Hematopoietic multipotent progenitor cell treated with erythropoietin and hydrocortisone succinate and interleukin-3 and kit ligand, for 8 days (in vitro differentiated cells): Measurements from ENCODE around the gene DHX38.
"Not testable (repeated sequence)": the region's sequence is repeated elsewhere in the genome, so short reads cannot be mapped to it uniquely, and the experiment has no call there.

Experiments used
- DNase-seq: peaks from one replicate; pipeline ENCODE4 v3.0.0-alpha.2; 2015

The DHX38 gene

DNA sequence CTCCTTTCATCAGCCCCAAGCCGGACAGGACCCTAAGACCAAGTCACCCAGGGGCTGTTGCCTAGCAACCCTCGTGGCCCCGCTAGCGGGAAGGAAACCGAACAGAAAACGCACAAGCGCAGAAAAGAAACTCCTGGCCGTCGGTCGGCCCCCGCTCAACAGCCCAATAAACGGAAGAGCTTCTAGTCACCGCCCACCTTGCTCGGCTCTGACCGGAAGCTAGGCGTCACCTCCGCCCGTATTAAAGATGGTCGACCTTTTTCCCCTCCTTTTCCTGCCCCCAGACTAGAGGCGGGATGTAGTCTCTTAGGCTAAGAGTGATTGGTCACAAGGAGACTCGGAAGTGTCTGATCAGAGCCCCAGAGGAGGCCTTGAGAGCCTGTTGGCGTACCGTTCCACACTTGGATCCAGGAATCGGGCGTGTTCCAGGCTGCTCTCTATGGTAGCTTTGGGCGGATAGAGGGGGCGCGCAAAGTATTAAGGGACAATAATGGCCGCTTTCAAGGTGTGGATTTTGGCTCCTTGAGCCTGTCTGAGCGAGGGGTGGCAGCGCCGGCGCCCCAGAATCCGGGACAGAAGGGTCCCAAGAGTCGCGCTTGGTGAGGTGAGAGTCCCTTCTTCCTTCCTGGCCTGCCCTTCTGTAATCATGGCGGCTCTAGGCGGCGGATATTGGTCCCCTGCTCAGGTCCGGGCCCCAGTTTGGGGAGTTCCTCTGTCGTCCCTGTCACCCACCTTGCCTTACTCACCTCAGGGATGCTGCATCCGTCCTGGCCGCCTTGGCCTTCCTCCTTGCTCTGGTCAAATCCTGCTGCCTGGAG lies at the start of gene DHX38, which contains the start of gene TXNL4B:
TSS of gene DHX38 (plus strand) at position 400 of the 818 bp plus-strand sequence. CDS start 2,311 bp downstream, outside the sequence.
TSS of gene TXNL4B (minus strand) at position 173 of the 818 bp plus-strand sequence. CDS start 2,871 bp downstream, outside the sequence.
- DNase-seq, result peak; percentile 99

DNA sequence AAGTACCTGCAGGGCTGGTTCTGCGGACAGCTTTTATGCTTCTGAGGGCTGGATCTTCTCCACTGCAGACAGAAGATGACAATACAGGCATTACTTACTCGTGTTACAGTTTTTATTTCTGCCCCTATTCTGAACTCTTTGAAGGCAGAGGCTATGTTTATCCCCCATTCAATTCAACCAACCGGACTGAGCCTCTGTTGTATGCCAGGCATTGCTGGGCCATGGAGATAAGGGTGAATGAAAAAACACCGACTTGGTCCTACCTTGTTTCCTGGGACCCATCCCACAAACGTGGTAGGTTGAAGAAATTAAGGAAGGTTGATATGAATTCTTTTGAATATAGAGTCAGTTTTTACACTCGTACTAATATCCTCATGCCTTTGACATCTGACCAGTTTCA lies 49.4 kb upstream of the DHX38 start:
- peak; percentile 76 for DNase-seq

DNA sequence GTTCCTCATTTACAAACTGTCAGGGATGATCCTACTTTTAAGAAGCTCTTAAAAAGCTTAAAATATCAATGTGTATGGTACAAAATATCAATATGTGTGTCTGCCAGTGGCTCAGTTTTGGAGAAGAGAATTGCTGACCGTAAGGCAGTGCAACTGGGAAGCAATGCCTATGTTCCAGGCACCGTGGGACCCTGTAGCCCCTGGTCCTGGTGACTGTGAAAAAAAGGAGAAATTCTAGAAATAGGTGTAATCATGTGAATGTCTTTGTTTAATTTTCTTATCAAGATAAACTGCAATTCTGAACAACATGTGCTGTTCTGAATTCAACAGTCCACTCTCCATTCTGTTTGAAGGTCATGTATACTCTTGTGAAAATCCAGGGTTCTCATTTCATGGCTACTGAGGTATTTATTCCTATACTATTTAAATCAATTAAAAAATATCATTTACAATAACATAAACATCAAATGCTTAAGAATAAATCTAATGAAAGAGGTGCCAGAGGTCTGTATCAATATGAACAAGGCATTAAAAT lies 48.8 kb upstream of the DHX38 start:
- no peak for DNase-seq

DNA sequence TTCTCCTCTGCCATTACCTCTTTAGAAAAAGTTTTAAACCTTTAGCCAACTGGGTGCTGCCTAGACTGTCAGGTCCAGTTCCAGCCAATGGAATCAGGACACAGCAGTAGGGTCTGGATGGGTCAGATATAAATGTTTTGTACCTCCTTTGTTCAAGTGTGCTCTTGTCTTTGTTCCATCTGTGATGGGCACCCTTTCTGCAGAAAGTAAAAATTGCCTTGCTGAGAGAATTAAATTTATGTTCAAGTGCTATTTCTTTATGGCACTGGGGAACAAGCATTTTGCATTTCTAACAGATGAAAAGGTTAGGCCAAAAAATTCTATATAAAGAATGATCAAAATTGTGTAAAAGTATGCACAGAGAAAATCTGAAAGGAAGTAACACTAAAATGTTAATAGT lies 44.5 kb upstream of the DHX38 start:
- no peak for DNase-seq

DNA sequence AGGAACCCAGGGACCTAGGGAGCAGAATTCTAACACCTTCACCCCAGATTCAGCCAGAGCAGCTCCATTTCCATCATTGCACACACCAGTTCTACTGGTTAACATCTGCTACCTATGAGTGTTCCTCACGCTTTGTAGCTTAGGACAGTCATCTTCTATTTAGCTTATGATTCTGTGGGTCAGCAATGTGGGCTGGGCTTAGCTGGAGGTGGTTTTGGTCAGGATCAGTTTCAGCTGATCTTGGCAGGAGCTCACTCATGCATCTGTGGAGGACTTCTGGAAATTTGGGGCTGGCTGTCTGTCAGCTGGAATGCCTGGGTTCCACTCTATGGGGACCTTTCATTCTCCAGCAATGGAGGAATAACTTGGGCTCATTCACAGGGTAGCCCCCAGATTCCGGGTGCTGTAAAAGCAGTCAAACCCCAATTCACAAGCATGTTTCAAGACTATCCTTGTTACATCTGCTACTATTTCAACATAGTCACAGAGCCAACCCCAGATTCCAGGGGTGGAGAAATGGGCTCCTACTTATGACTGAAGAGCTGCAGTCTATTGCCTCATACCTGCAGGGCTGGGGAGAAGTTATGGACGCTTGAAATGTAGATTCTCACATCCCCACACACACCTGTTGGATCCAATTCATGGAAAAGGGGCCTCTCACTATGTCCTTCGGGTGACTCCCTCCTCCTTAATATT lies 42.7 kb upstream of the DHX38 start:
- DNase-seq, result no peak

DNA sequence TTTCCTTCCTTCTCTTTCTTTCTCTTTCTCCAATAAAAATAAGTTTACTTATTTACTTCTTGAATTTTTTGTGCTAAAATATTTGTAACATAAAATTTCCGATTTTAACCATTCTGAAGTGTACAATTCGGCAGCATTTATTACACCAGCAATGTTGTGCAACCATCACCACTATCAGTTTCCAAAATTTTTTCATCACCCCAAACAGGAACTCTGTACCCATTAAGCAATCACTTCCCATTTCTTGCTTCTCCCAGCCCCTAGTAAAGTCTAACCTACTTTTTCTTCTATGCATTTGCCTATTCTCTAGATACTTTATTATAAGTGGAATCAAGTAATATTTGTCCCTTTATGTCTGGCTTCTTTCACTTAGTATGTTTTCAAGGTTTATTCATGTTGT lies 41.8 kb upstream of the DHX38 start:
- DNase-seq, result no peak

DNA sequence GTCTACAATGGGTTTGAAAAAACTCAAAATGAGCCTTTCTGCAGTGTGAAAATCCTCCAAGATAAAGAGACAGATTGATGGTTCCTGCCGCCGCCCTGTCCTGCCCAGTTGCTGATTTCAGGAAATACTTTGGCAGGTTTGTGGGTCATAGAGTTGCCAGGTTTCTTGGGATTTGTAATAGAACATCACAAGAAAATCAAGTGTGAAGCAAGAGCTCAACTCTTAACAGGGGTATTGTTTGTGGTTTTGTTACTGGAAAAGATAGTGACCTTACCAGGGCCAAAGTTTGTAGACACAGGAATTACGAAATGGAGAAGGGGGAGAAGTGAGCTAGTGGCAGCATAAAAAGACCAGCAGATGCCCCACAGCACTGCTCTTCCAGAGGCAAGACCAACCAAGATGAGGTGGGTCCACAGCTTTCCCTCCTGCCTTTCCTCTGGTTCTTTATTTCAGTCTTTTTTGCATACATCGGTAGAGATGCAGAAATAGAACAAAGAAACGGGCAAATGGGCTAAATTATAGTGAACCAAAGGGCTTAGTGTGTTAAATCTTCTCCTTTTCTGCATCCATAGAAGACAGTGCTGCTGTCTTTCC lies 39.3 kb upstream of the DHX38 start, which contains the start of gene HP:
TSS of gene HP (plus strand) at position 252 of the 594 bp plus-strand sequence. CDS start at position 400, 148 bp downstream.
- not testable (repeated sequence) for DNase-seq

DNA sequence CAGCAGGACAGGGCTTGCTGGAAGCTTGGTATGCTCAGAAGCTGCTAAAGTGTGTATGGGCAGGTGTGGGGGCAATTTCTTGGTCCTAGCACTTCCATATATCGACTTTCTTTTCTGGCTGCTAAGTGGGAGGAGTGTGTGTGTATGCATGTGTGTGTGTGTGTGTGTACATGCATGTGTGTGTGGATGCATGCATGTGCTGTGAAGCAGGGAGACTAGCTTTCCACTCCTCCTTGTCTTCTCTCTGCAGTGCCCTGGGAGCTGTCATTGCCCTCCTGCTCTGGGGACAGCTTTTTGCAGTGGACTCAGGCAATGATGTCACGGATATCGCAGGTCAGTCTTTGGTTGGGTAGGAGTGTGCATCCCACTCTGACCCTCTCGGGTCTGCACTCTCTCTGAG lies 37.7 kb upstream of the DHX38 start:
- no peak for DNase-seq

DNA sequence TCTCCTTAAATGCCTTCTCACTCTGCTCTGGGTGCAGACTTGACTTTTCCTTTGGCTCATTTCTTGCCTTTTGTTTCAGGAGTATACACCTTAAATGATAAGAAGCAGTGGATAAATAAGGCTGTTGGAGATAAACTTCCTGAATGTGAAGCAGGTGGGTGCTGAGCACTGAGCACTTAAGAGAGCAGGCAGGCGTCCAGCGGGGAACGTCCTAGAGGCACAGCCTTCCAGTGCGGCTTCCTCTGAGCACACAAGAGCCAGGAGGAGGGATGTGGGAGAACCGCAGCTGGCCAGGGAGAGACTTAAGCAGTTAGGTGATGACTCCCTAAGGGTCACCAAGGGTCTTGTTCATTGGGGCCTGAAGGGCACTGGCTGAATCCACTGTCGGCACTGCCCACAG lies 36.3 kb upstream of the DHX38 start:
- DNase-seq, result not testable (repeated sequence)

DNA sequence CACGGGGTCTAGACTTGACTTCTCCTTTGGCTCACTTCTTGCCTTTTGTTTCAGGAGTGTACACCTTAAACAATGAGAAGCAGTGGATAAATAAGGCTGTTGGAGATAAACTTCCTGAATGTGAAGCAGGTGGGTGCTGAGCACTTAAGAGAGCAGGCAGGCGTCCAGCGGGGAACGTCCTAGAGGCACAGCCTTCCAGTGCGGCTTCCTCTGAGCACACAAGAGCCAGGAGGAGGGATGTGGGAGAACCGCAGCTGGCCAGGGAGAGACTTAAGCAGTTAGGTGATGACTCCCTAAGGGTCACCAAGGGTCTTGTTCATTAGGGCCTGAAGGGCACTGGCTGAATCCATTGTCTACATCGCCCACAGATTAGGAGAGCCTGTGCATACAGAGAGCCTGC lies 34.6 kb upstream of the DHX38 start:
- DNase-seq, result not testable (repeated sequence)

DNA sequence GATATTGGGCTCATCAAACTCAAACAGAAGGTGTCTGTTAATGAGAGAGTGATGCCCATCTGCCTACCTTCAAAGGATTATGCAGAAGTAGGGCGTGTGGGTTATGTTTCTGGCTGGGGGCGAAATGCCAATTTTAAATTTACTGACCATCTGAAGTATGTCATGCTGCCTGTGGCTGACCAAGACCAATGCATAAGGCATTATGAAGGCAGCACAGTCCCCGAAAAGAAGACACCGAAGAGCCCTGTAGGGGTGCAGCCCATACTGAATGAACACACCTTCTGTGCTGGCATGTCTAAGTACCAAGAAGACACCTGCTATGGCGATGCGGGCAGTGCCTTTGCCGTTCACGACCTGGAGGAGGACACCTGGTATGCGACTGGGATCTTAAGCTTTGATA lies 33.2 kb upstream of the DHX38 start:
- DNase-seq, result no peak

DNA sequence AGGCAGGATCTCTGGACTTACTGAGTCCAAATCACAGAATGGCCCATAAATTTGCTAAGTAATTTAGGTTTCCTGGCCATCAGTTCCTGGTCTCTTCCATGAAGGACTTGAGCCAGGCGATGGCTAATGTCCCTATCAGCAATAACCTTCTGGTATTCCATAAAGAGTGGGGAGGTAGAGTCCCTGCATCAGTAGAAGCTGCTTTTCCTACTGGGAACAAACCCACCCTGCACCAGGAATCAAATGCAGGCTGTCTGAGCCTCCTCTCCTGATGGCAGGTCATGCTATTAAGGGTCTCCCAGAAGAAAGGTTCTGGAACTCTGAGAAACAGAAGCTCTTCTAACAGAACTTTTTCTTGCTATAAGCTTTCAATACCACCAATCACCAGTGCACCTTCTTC lies 32.1 kb upstream of the DHX38 start:
- DNase-seq, result no peak

DNA sequence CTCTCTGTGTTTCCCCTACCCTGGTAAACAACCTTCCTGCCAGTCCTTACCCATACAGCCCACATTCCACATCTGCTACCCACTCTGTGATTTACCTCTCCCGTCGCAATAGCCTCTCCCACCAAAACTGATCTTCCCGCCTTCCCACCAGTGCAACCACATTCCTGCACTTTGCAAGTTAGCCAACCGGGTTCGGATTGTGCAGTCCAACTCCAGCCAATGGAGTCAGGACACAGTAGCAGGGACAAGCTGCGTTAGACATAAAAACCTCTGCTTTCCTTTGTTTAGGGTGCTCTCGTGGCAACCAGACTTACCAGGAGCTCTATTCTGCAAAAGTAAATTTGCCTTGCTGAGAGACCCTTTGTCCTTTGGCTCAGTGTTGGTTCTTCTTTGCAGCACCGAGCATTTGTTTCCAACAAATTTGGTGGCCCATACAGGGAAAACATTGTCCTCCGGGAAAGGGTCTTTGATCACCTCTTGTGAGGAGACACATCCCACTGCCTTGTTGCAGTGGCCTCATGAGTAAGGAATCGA lies 29.2 kb upstream of the DHX38 start:
- no peak for DNase-seq

DNA sequence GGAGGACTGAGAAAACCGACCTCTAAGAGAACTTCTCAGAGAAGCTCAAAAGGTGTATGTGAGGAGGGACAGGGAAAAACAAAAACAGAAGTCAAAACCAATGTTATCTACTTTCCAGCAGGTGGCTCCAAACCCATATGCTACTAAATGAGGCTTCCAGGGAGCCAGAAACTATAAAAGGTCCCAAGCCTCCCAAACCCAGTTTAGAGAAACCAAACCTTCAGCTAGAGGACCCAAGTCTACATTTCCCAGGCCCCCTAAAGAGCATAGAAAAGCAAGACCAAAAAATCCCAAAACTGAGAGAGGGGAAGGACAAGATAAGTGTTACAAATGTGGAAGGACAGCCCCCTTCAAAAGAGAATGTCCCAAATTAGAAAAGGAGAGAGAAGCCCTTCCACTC lies 26.9 kb upstream of the DHX38 start:
- DNase-seq, result peak; percentile 73

DNA sequence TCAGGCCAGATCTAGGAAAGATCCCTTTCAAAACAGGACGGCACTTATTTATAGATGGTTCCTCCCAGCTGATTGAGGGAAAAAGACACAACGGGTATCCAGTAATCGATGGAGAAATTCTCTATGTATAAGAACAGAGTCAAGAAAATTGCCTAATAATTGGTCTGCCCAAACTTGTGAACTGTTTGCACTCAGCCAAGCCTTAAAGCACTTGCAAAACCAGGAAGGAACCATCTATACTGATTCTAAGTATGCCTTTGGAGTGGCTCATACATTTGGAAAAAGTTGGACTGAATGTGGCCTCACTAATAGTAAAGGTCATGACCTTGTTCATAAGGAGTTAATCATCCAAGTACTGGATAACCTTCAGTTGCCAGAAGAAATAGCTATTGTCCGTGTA lies 24.7 kb upstream of the DHX38 start:
- no peak for DNase-seq

DNA sequence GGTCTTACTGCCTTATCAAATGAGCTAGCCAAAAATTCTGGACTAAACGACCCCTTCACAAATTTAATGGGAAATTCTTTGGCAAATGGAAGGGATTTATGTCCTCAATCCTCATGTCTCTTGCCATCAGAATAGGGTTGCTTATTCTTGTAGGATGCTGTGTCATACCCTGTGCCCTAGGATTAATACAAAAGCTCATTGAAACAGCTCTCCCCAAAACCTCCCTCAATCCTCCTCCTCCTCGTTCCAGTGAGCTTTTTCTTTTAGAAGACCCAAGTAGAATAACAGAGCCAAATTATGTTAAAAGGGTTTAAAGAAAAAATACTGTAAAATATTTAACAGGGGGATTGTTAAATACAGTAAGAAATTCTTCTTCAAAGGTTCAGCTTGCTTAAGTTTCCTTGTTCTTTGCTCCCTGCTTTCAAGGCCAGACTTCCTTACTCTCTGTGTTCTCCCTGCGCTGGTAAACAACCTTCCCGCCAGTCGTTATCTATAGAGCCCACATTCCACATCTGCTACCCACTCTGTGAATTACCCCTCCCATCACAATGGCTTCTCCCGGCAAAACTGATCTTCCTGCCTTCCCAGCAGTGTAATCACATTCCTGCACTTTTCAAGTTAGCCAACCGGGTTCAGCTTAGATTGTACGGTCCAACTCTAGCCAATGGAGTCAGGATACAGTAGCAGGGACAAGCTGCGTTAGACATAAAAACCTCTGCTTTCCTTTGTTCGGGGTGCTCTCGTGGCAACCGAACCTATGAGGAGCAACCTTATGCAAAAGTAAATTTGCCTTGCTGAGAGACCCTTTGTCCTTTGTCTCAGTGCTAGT lies 20.9 kb upstream of the DHX38 start:
- DNase-seq, result peak; percentile 27

DNA sequence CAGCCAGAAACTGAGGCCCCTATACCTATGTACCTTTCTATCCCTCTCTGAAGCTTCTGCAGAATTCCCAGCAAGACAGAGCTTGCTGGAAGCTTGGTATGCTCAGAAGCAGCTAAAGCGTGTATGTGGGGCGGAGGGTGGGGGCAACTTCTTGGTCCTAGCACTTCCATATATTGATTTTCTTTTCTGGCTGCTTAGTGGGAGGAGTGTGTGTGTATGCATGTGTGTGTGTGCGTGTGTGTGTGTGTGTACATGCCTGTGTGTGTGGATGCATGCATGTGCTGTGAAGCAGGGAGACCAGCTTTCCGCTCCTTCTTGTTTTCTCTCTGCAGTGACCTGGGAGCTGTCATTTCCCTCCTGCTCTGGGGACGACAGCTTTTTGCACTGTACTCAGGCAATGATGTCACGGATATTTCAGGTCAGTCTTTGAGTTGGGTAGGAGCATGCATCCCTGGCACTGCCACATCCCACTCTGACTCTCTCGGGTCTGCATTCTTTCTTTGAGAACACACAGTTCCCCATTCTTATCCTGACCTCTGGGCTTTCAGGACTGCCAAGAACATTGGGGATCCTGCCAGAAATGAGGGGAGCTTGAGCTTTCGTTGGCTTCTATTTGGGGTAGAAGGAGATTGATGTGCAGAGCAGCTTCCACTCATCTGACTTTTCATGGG lies 20.0 kb upstream of the DHX38 start:
- no peak for DNase-seq

DNA sequence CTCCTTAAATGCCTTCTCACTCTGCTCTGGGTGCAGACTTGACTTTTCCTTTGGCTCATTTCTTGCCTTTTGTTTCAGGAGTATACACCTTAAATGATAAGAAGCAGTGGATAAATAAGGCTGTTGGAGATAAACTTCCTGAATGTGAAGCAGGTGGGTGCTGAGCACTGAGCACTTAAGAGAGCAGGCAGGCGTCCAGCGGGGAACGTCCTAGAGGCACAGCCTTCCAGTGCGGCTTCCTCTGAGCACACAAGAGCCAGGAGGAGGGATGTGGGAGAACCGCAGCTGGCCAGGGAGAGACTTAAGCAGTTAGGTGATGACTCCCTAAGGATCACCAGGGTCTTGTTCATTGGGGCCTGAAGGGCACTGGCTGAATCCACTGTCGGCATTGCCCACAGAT lies 18.6 kb upstream of the DHX38 start:
- DNase-seq, result not testable (repeated sequence)

DNA sequence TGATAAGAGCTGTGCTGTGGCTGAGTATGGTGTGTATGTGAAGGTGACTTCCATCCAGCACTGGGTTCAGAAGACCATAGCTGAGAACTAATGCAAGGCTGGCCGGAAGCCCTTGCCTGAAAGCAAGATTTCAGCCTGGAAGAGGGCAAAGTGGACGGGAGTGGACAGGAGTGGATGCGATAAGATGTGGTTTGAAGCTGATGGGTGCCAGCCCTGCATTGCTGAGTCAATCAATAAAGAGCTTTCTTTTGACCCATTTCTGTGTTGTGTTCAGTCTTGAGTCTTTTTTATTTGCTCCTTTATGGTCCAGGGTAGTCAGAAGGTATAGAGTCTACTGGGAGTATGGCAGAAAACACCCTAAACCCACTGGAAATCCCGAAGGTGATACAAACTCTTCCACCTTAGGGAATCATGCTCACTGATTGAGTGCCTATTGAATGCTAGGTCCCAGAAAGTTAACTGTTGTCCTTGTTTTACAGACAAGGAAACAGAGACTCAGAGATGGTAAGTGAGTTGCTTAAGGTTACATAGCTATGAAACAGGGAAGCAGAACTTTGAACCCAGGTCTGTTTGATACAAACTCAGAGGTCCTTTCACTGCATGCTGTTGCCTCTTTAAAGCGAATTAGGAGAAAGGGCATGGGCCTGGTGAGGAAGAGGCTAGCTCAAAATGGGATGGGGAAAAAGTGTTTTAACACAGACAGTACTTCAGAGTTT lies 16.5 kb upstream of the DHX38 start:
- DNase-seq, result not testable (repeated sequence)

DNA sequence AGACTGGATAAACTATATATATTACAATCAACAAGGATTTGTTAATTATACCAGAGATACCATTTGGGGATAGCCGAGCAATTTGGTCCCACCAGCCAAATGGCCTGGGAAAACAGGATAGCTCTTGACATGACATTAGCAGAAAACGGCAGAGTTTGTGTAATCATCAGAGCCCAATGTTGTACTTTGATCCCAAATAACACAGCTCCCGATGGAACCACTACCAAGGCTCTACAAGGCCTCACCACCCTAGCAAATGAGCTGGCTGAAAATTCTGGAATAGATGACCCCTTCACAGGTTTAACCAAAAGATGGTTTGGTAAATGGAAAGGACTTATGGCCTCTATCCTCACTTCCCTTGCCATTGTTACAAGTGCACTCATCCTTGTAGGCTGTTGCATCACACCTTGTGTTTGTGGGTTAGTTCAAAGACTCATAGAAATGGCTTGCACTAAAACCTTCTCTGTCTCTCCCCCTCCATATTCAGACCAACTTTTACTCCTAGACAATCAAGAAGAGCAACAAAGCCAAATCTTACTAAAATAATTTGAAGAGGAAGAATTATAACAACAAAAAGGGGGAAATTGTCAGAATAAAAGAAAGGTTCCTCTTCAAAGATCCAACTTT lies 9.8 kb upstream of the DHX38 start:
- no peak for DNase-seq
